ENCODE measurements around the gene NCKAP5. TPM values are rescaled to one million over a fixed set of nuclear protein-coding genes. Genes with fewer than 3 reads are reported as not detected.

NCKAP5 gene
- total RNA-seq, 1 donor from 2014 or later = 7.9 TPM

- DNase-seq (ENCODE audit: low spot score) = no peak
Observed at GRCh38 chr2:133341575-133341974, 226.7 kb downstream of the NCKAP5 start.

GRCh38 chr2:133338224-133338623, 230.0 kb downstream of the NCKAP5 start:
- no peak for DNase-seq (ENCODE audit: low spot score)

GRCh38 chr2:133334923-133335322, 233.3 kb downstream of the NCKAP5 start:
- no peak for DNase-seq (ENCODE audit: low spot score)

- DNase-seq (ENCODE audit: low spot score) = no peak
Observed at GRCh38 chr2:133333181-133333580, 235.1 kb downstream of the NCKAP5 start.

- no peak for DNase-seq (ENCODE audit: low spot score)
Observed at GRCh38 chr2:133331436-133331835, 236.8 kb downstream of the NCKAP5 start.

- DNase-seq (ENCODE audit: low spot score) = peak; percentile 11
Observed at GRCh38 chr2:133326652-133327397, 241.4 kb downstream of the NCKAP5 start.

GRCh38 chr2:133324150-133324561, 244.1 kb downstream of the NCKAP5 start:
- peak; percentile 65 for DNase-seq (ENCODE audit: low spot score)

GRCh38 chr2:133322909-133323308, 245.4 kb downstream of the NCKAP5 start:
- no peak for DNase-seq (ENCODE audit: low spot score)

GRCh38 chr2:133317178-133317577, 251.1 kb downstream of the NCKAP5 start:
- DNase-seq (ENCODE audit: low spot score) = no peak

GRCh38 chr2:133316557-133316956, 251.7 kb downstream of the NCKAP5 start:
- DNase-seq (ENCODE audit: low spot score) = peak; percentile 49

- DNase-seq (ENCODE audit: low spot score) = no peak
Observed at GRCh38 chr2:133315280-133315679, 253.0 kb downstream of the NCKAP5 start.

GRCh38 chr2:133314795-133315194, 253.5 kb downstream of the NCKAP5 start:
- no peak for DNase-seq (ENCODE audit: low spot score)

- no peak for DNase-seq (ENCODE audit: low spot score)
Observed at GRCh38 chr2:133312038-133312729, 256.1 kb downstream of the NCKAP5 start.

- no peak for DNase-seq (ENCODE audit: low spot score)
Observed at GRCh38 chr2:133306236-133306635, 262.0 kb downstream of the NCKAP5 start.

GRCh38 chr2:133304344-133304743, 263.9 kb downstream of the NCKAP5 start:
- DNase-seq (ENCODE audit: low spot score) = no peak

- DNase-seq (ENCODE audit: low spot score) = no peak
Observed at GRCh38 chr2:133303150-133303549, 265.1 kb downstream of the NCKAP5 start.

GRCh38 chr2:133296401-133296800, 271.9 kb downstream of the NCKAP5 start:
- peak; percentile 19 for DNase-seq (ENCODE audit: low spot score)

GRCh38 chr2:133293544-133294353, 274.5 kb downstream of the NCKAP5 start:
- no peak for DNase-seq (ENCODE audit: low spot score)

GRCh38 chr2:133292259-133292658, 276.0 kb downstream of the NCKAP5 start:
- DNase-seq (ENCODE audit: low spot score) = no peak

- DNase-seq (ENCODE audit: low spot score) = no peak
Observed at GRCh38 chr2:133287709-133288108, 280.6 kb downstream of the NCKAP5 start.

- no peak for DNase-seq (ENCODE audit: low spot score)
Observed at GRCh38 chr2:133286326-133286922, 281.8 kb downstream of the NCKAP5 start.

GRCh38 chr2:133273031-133273430, 295.2 kb downstream of the NCKAP5 start:
- DNase-seq (ENCODE audit: low spot score) = no peak

Data from umbilical cord (tissue), 2 donors.